Testis (tissue), 2 donors: ENCODE measurements around the gene MARCHF3.
"Not testable (repeated sequence)": the region's sequence is repeated elsewhere in the genome, so short reads cannot be mapped to it uniquely, and the experiment has no call there.

ENCODE experiments used
- CTCF ChIP-seq, 3 experiments: fragments of 450-650 bp in 2 of 3; fragments of 200-600 bp in 1 of 3; sonication (generic) in 1 of 3; IDR thresholded peaks; one replicate each; pipeline ENCODE4 v1.5.1; 2016 to 2019; ENCODE audit warnings: antibody characterized with exemption in 3 of 3, mild to moderate bottlenecking in 2 of 3, moderate library complexity in 1 of 3
- POLR2A ChIP-seq: fragments of 450-650 bp; IDR thresholded peaks from one replicate; pipeline ENCODE4 v1.6.1; 2017; ENCODE audit warnings: antibody characterized with exemption, mild to moderate bottlenecking, moderate library complexity

- TF ChIP-seq POLR2A; CTCF (IDR thresholded peaks at IDR 0.05): not testable (repeated sequence)
These were observed 23.2 kb upstream of the MARCHF3 start for GRCh38 chr5:127053551-127053950.
